Loucy (cell line): ENCODE data around the gene RNASE8.

Source experiments
- H2AFZ ChIP-seq: fragments of 200-600 bp; sonication (generic); 2 replicates; pipeline ENCODE4 v1.6.0; 2016; ENCODE audit warnings: antibody characterized with exemption, mild to moderate bottlenecking, low read length, moderate library complexity
- H3F3A ChIP-seq: fragments of 200-600 bp; 2 replicates; pipeline ENCODE4 v1.6.0; 2016; ENCODE audit warnings: antibody characterized with exemption, low read depth, mild to moderate bottlenecking
- H3K27me3 ChIP-seq: fragments of 200-600 bp; sonication (generic); 2 replicates; pipeline ENCODE4 v1.6.1; 2014; ENCODE audit warnings: low read length, mild to moderate bottlenecking; ENCODE audit not compliant: insufficient read depth, poor library complexity, severe bottlenecking
- H3K36me3 ChIP-seq: fragments of 200-600 bp; sonication (generic); 2 replicates; pipeline ENCODE4 v1.6.1; 2016; ENCODE audit warnings: low read length; ENCODE audit not compliant: insufficient read depth
- H3K4me1 ChIP-seq: fragments of 200-600 bp; sonication (generic); 2 replicates; pipeline ENCODE4 v1.5.1; 2014; ENCODE audit warnings: low read length, mild to moderate bottlenecking; ENCODE audit not compliant: insufficient read depth, poor library complexity, severe bottlenecking
- H3K4me2 ChIP-seq: fragments of 200-600 bp; sonication (generic); 2 replicates; pipeline ENCODE4 v1.6.0; 2014; ENCODE audit warnings: antibody characterized with exemption, low read length, low read depth, mild to moderate bottlenecking; ENCODE audit not compliant: poor library complexity, severe bottlenecking
- H3K4me3 ChIP-seq: fragments of 200-600 bp; sonication (generic); 2 replicates; pipeline ENCODE4 v1.5.1; 2014; ENCODE audit warnings: low read length, mild to moderate bottlenecking, mixed read lengths; ENCODE audit not compliant: poor library complexity, severe bottlenecking
- H3K79me2 ChIP-seq: fragments of 200-600 bp; sonication (generic); 2 replicates; pipeline ENCODE4 v1.6.1; 2014; ENCODE audit warnings: low read length; ENCODE audit not compliant: insufficient read depth
- H3K9ac ChIP-seq: fragments of 200-600 bp; sonication (generic); 2 replicates; pipeline ENCODE4 v1.6.0; 2014; ENCODE audit warnings: mild to moderate bottlenecking, low read depth, low read length, moderate library complexity; ENCODE audit not compliant: poor library complexity, severe bottlenecking
- H3K9me2 ChIP-seq: fragments of 200-600 bp; sonication (generic); replicated peaks from 2 replicates; pipeline ENCODE4 v1.6.1; 2016; ENCODE audit warnings: low read depth, low read length, mixed read lengths
- H3K9me3 ChIP-seq: fragments of 200-600 bp; sonication (generic); 2 replicates; pipeline ENCODE4 v1.6.1; 2014; ENCODE audit warnings: mild to moderate bottlenecking, antibody characterized with exemption, low read length, low read depth; ENCODE audit not compliant: insufficient read depth
- H4K20me1 ChIP-seq: fragments of 200-600 bp; sonication (generic); 2 replicates; pipeline ENCODE4 v1.6.0; 2014; ENCODE audit warnings: antibody characterized with exemption, low read length, mild to moderate bottlenecking; ENCODE audit not compliant: insufficient read depth, poor library complexity, severe bottlenecking
- CTCF ChIP-seq: fragments of 200-600 bp; sonication (generic); conservative IDR thresholded peaks from 2 replicates; pipeline ENCODE4 v1.5.1; 2014; ENCODE audit warnings: mild to moderate bottlenecking, antibody characterized with exemption, low read length
- EZH2phosphoT487 ChIP-seq: fragments of 200-600 bp; IDR thresholded peaks from 2 replicates; pipeline ENCODE4 v1.6.1; 2018; ENCODE audit warnings: antibody characterized with exemption, mild to moderate bottlenecking, moderate library complexity, borderline replicate concordance

RNASE8 gene

GRCh38 chr14:21098076-21098891 lies 40.7 kb downstream of the RNASE8 start, which contains the start of gene ZNF219:
Gene ZNF219, minus strand, starts transcription at chr14:21098655. Its CDS starts 5,064 bp downstream, at chr14:21093591.
- no peak; the same call in 1 of the 2 replicates for TF ChIP-seq CTCF
- TF ChIP-seq EZH2phosphoT487, result no peak
- Histone ChIP-seq H4K20me1 (no peaks in the 10 kb centered on the region), H2AFZ (peak within 1 kb of the TSS; percentile 91), H3F3A (peaks cover 23% of the 10 kb centered on the region), H3K79me2 (peaks cover 7% of the 10 kb centered on the region), H3K9me3 (no peaks in the 10 kb centered on the region), H3K27me3 (no peaks in the 10 kb centered on the region), H3K4me2 (peak within 1 kb of the TSS; percentile 76), H3K9me2 (no peaks in the 10 kb centered on the region), H3K9ac (peak within 1 kb of the TSS; percentile 79), H3K36me3 (no peaks in the 10 kb centered on the region), H3K4me1 (peaks cover 32% of the 10 kb centered on the region), H3K4me3 (peak within 1 kb of the TSS; percentile 77)

- Histone ChIP-seq H4K20me1 (no peaks in the 10 kb centered on the region), H3K9me2 (no peaks in the 10 kb centered on the region), H3K27me3 (no peaks in the 10 kb centered on the region), H3K36me3 (no peaks in the 10 kb centered on the region), H2AFZ (peak overlapping the region; percentile 91), H3K9me3 (no peaks in the 10 kb centered on the region), H3K79me2 (peaks cover 7% of the 10 kb centered on the region), H3K4me2 (peak overlapping the region; percentile 76), H3K4me3 (peak overlapping the region; percentile 77), H3K9ac (peak overlapping the region; percentile 79), H3K4me1 (peaks cover 33% of the 10 kb centered on the region), H3F3A (peaks cover 23% of the 10 kb centered on the region)
- TF ChIP-seq CTCF, result no peak
- TF ChIP-seq EZH2phosphoT487, result no peak
These were observed 41.4 kb downstream of the RNASE8 start for GRCh38 chr14:21098892-21099595.

- no peaks in the 10 kb centered on the region for H4K20me1 ChIP-seq
- no peaks in the 10 kb centered on the region for H3K9me3 ChIP-seq
- peak overlapping the region; percentile 76 for H3K4me2 ChIP-seq
- H3K9ac ChIP-seq, result peak overlapping the region; percentile 79
- H3K4me1 ChIP-seq, result peaks cover 31% of the 10 kb centered on the region
- H3K4me3 ChIP-seq, result peak overlapping the region; percentile 77
- no peaks in the 10 kb centered on the region for H3K36me3 ChIP-seq
- no peaks in the 10 kb centered on the region for H3K9me2 ChIP-seq
- H3F3A ChIP-seq, result peaks cover 23% of the 10 kb centered on the region
- no peaks in the 10 kb centered on the region for H3K27me3 ChIP-seq
- no peak for TF ChIP-seq CTCF
- TF ChIP-seq EZH2phosphoT487, result no peak
- H2AFZ ChIP-seq, result no peak overlapping the region
- peaks cover 7% of the 10 kb centered on the region for H3K79me2 ChIP-seq
These were observed 42.0 kb downstream of the RNASE8 start for GRCh38 chr14:21099596-21099985.
